MCF 10A (cell line): ENCODE measurements around the gene NPW. TPM values are rescaled to one million over a fixed set of nuclear protein-coding genes. Genes with fewer than 3 reads are reported as not detected.

ENCODE experiments used
- BruUV-seq: library from RNA; stranded (reverse); fragments of 400-500 nt; replicated peaks from 2 replicates; lab custom pipeline; 2021; lab: Mats Ljungman, UMichigan
- CTCF ChIA-PET: fragments of 300-600 bp; sonication (Branson Sonifier 250); formaldehyde crosslinking; extraction: SDS; loops from one replicate; lab custom pipeline; 2021; ENCODE audit warnings: antibody characterized with exemption, inconsistent platforms; lab: Yijun Ruan, JAX
- POLR2A ChIA-PET: fragments of 300-600, 350-650 bp; sonication (Branson Sonifier 250); formaldehyde crosslinking; extraction: SDS; loops from one replicate; lab custom pipeline; 2020; ENCODE audit warnings: antibody characterized with exemption, inconsistent platforms; lab: Yijun Ruan, JAX
- DNase-seq: peaks from one replicate; pipeline ENCODE4 v3.0.0-alpha.2; 2018; ENCODE audit not compliant: unreplicated experiment
- H3K27ac Mint-ChIP-seq: one replicate; pipeline ENCODE4 v1.8.0; 2022; ENCODE audit warnings: mild to moderate bottlenecking, low read depth, mixed read lengths; ENCODE audit not compliant: unreplicated experiment
- H3K27me3 Mint-ChIP-seq: one replicate; pipeline ENCODE4 v1.8.0; 2022; ENCODE audit warnings: mixed read lengths; ENCODE audit not compliant: insufficient read depth, unreplicated experiment
- H3K36me3 Mint-ChIP-seq: one replicate; pipeline ENCODE4 v1.8.0; 2022; ENCODE audit warnings: mild to moderate bottlenecking, moderate library complexity, mixed read lengths; ENCODE audit not compliant: insufficient read depth, unreplicated experiment
- H3K4me1 Mint-ChIP-seq: one replicate; pipeline ENCODE4 v1.8.0; 2022; ENCODE audit warnings: mixed read lengths; ENCODE audit not compliant: insufficient read depth, unreplicated experiment
- H3K4me3 Mint-ChIP-seq: one replicate; pipeline ENCODE4 v1.8.0; 2022; ENCODE audit warnings: mild to moderate bottlenecking, moderate library complexity, mixed read lengths; ENCODE audit not compliant: unreplicated experiment
- H3K9me3 Mint-ChIP-seq: one replicate; pipeline ENCODE4 v1.8.0; 2022; ENCODE audit warnings: mixed read lengths; ENCODE audit not compliant: unreplicated experiment
- CTCF ChIP-seq: fragments of 200-600 bp; IDR thresholded peaks from one replicate; pipeline ENCODE4 v1.8.0; 2022; ENCODE audit warnings: antibody characterized with exemption, mild to moderate bottlenecking; ENCODE audit not compliant: unreplicated experiment
- intact Hi-C: fragments of 100-400 bp; cut with micrococcal nuclease; formaldehyde crosslinking; loops from 2 replicates; pipeline ENCODE4 v1.14.1; 2022
- total RNA-seq: library from RNA; stranded (reverse); gene quantifications from 2 replicates; pipeline ENCODE4 v1.2.3, GENCODE V29; 2022

NPW gene
- total RNA-seq, 1 experiment from 2014 or later: 4.9 TPM

- H3K27me3 Mint-ChIP-seq: no peaks in the 10 kb centered on the region
- no TSS peak for BruUV-seq
- intact Hi-C loops: no loop called here
- no peak overlapping the region for H3K27ac Mint-ChIP-seq
- H3K9me3 Mint-ChIP-seq: no peaks in the 10 kb centered on the region
- ChIA-PET POLR2A (interaction anchor here (0.9 to 1.5 kb wide), 2 partner anchors 9 to 10 kb away, joined by 3 to 9 read pairs; partner anchors contain the start of genes GFER and RPS2), CTCF (interaction anchor here (0.8 to 1.3 kb wide), 2 partner anchors 9 to 10 kb away, joined by 3 read pairs; no protein-coding TSS in a partner anchor)
- no peak for DNase-seq
- H3K4me3 Mint-ChIP-seq: peak overlapping the region; percentile 92
- TF ChIP-seq CTCF: no peak
- H3K36me3 Mint-ChIP-seq: peaks cover 21% of the 10 kb centered on the region
- peaks cover 13% of the 10 kb centered on the region for H3K4me1 Mint-ChIP-seq
These were observed 46.0 kb upstream of the NPW start for GRCh38 chr16:1973461-1974156.

- POLR2A ChIA-PET: interaction anchor here (1.1 to 1.5 kb wide), 3 partner anchors 9 to 10 kb away, joined by 6 to 9 read pairs (median 6); partner anchors contain the start of gene RPS2
- no peak overlapping the region for H3K27ac Mint-ChIP-seq
These were observed 45.2 kb upstream of the NPW start for GRCh38 chr16:1974157-1975070.

DNA sequence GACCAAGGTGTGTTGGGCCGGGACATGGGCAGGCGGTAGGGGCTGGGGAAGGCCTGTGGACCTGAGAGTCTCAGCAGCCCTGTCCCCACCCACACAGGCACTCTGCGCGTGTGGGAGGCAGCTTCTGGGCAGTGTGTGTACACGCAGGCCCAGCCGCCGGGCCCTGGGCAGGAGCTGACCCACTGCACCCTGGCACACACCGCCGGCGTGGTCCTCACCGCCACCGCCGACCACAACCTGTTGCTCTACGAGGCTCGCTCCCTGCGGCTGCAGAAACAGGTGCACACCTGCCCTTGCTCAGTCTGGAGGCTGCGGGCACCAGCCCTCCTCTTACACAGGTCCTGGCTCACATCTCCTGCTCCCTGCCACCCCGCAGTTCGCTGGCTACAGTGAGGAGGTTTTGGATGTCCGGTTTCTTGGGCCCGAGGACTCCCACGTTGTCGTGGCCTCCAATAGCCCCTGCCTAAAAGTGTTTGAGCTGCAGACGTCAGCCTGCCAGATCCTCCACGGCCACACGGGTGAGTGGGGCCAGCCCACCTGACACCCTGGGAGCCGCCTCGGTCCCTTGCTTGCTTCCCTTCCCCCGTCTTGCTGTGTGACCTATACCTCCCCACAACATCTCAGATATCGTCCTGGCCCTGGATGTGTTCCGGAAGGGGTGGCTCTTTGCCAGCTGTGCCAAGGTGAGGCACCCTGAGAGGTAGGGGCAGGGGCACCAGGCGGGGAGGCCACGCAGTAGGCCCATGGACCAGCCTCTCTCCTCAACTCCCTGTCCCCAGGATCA, 44.0 kb upstream of the NPW start:
- ChIA-PET POLR2A (interaction anchor here (0.5 to 1.2 kb wide), 5 partner anchors 9 to 512 kb away, joined by 3 to 6 read pairs (median 3); partner anchors contain the start of gene RPS2), CTCF (no interaction called here)
- Mint-ChIP-seq H3K4me1 (peaks cover 13% of the 10 kb centered on the region), H3K27ac (no peak overlapping the region), H3K27me3 (no peaks in the 10 kb centered on the region), H3K36me3 (peaks cover 30% of the 10 kb centered on the region), H3K4me3 (no peak overlapping the region), H3K9me3 (no peaks in the 10 kb centered on the region)
- TSS peak; percentile 10 for BruUV-seq
- no peak for TF ChIP-seq CTCF
- no peak for DNase-seq
- intact Hi-C loops: no loop called here

More at GRCh38 chr16:1974157-1975070, 45.2 kb upstream of the NPW start:
- Mint-ChIP-seq H3K4me3 (no peak overlapping the region), H3K36me3 (peaks cover 25% of the 10 kb centered on the region), H3K27me3 (no peaks in the 10 kb centered on the region), H3K4me1 (peaks cover 13% of the 10 kb centered on the region), H3K9me3 (no peaks in the 10 kb centered on the region)
- CTCF ChIA-PET: interaction anchor here (1.3 kb wide), 1 partner anchor 11 kb away, joined by 3 read pairs; no protein-coding TSS in a partner anchor
- TF ChIP-seq CTCF: no peak
- intact Hi-C loops: no loop called here
- DNase-seq: no peak
- no TSS peak for BruUV-seq
